ENCODE data around the gene C1orf105.
"Not testable (repeated sequence)": the region's sequence is repeated elsewhere in the genome, so short reads cannot be mapped to it uniquely, and the experiment has no call there.

C1orf105 gene

GRCh38 chr1:172420385-172420784 is at the start of gene C1orf105:
Gene C1orf105, plus strand, starts transcription at chr1:172420685. Its CDS starts 201 bp downstream, at chr1:172420886.
- no peak for DNase-seq
- Mint-ChIP-seq H3K36me3 (ENCODE audit: low read depth) (no peaks in the 10 kb centered on the region), H3K4me3 (no peak within 1 kb of the TSS), H3K27me3 (no peaks in the 10 kb centered on the region), H3K4me1 (ENCODE audit: low read depth) (peaks cover 16% of the 10 kb centered on the region), H3K9me3 (no peaks in the 10 kb centered on the region), H3K27ac (no peak within 1 kb of the TSS)

- H3K27ac Mint-ChIP-seq, DNase-seq, H3K27me3 Mint-ChIP-seq, H3K4me3 Mint-ChIP-seq: not testable (repeated sequence)
- H3K4me1 Mint-ChIP-seq (ENCODE audit: low read depth): peaks cover 26% of the 10 kb centered on the region
- H3K9me3 Mint-ChIP-seq: peaks cover 19% of the 10 kb centered on the region
- peaks cover 11% of the 10 kb centered on the region for H3K36me3 Mint-ChIP-seq (ENCODE audit: low read depth)
These were observed 48.8 kb upstream of the C1orf105 start for GRCh38 chr1:172371646-172372045.

GRCh38 chr1:172373864-172374263 is 46.6 kb upstream of the C1orf105 start:
- Mint-ChIP-seq H3K4me1 (ENCODE audit: low read depth) (peaks cover 32% of the 10 kb centered on the region), H3K9me3 (peaks cover 4% of the 10 kb centered on the region), H3K4me3 (no peak overlapping the region), H3K27ac (no peak overlapping the region), H3K27me3 (no peaks in the 10 kb centered on the region), H3K36me3 (ENCODE audit: low read depth) (no peaks in the 10 kb centered on the region)
- no peak for DNase-seq

- Mint-ChIP-seq H3K9me3 (no peaks in the 10 kb centered on the region), H3K4me3 (no peak overlapping the region), H3K27ac (peak overlapping the region; percentile 50), H3K27me3 (no peaks in the 10 kb centered on the region), H3K36me3 (ENCODE audit: low read depth) (no peaks in the 10 kb centered on the region), H3K4me1 (ENCODE audit: low read depth) (peaks cover 41% of the 10 kb centered on the region)
- DNase-seq: no peak
These were observed 45.3 kb upstream of the C1orf105 start for GRCh38 chr1:172375211-172375631.

- DNase-seq: no peak
- Mint-ChIP-seq H3K4me1 (ENCODE audit: low read depth) (peaks cover 48% of the 10 kb centered on the region), H3K36me3 (ENCODE audit: low read depth) (no peaks in the 10 kb centered on the region), H3K9me3 (no peaks in the 10 kb centered on the region), H3K27me3 (no peaks in the 10 kb centered on the region), H3K27ac (no peak overlapping the region), H3K4me3 (no peak overlapping the region)
These were observed 44.1 kb upstream of the C1orf105 start for GRCh38 chr1:172376431-172376830.

- H3K27ac Mint-ChIP-seq: no peak overlapping the region
- H3K27me3 Mint-ChIP-seq: no peaks in the 10 kb centered on the region
- H3K9me3 Mint-ChIP-seq: no peaks in the 10 kb centered on the region
- peaks cover 59% of the 10 kb centered on the region for H3K4me1 Mint-ChIP-seq (ENCODE audit: low read depth)
- no peak overlapping the region for H3K4me3 Mint-ChIP-seq
- no peak for DNase-seq
- H3K36me3 Mint-ChIP-seq (ENCODE audit: low read depth): no peaks in the 10 kb centered on the region
These were observed 42.9 kb upstream of the C1orf105 start for GRCh38 chr1:172377565-172377964.

- no peaks in the 10 kb centered on the region for H3K9me3 Mint-ChIP-seq
- no peaks in the 10 kb centered on the region for H3K36me3 Mint-ChIP-seq (ENCODE audit: low read depth)
- H3K4me3 Mint-ChIP-seq: no peak overlapping the region
- peaks cover 61% of the 10 kb centered on the region for H3K4me1 Mint-ChIP-seq (ENCODE audit: low read depth)
- no peaks in the 10 kb centered on the region for H3K27me3 Mint-ChIP-seq
- no peak overlapping the region for H3K27ac Mint-ChIP-seq
- no peak for DNase-seq
These were observed 42.2 kb upstream of the C1orf105 start for GRCh38 chr1:172378109-172378760.

- Mint-ChIP-seq H3K27ac (peak overlapping the region; percentile 89), H3K4me1 (ENCODE audit: low read depth) (peaks cover 45% of the 10 kb centered on the region), H3K36me3 (ENCODE audit: low read depth) (no peaks in the 10 kb centered on the region), H3K9me3 (no peaks in the 10 kb centered on the region), H3K27me3 (no peaks in the 10 kb centered on the region), H3K4me3 (peak overlapping the region; percentile 53)
- DNase-seq: no peak
These were observed 39.8 kb upstream of the C1orf105 start for GRCh38 chr1:172380441-172381244.

- DNase-seq: no peak
- Mint-ChIP-seq H3K27ac (no peak overlapping the region), H3K36me3 (ENCODE audit: low read depth) (no peaks in the 10 kb centered on the region), H3K4me1 (ENCODE audit: low read depth) (peaks cover 36% of the 10 kb centered on the region), H3K9me3 (no peaks in the 10 kb centered on the region), H3K27me3 (no peaks in the 10 kb centered on the region), H3K4me3 (no peak overlapping the region)
These were observed 38.5 kb upstream of the C1orf105 start for GRCh38 chr1:172381946-172382345.

- Mint-ChIP-seq H3K27ac (no peak overlapping the region), H3K27me3 (no peaks in the 10 kb centered on the region), H3K4me3 (no peak overlapping the region), H3K36me3 (ENCODE audit: low read depth) (no peaks in the 10 kb centered on the region), H3K4me1 (ENCODE audit: low read depth) (peaks cover 36% of the 10 kb centered on the region), H3K9me3 (no peaks in the 10 kb centered on the region)
- DNase-seq: no peak
These were observed 38.1 kb upstream of the C1orf105 start for GRCh38 chr1:172382406-172382805.

GRCh38 chr1:172382990-172383389 is 37.5 kb upstream of the C1orf105 start:
- Mint-ChIP-seq H3K27ac (no peak overlapping the region), H3K27me3 (no peaks in the 10 kb centered on the region), H3K4me1 (ENCODE audit: low read depth) (peaks cover 36% of the 10 kb centered on the region), H3K9me3 (no peaks in the 10 kb centered on the region), H3K36me3 (ENCODE audit: low read depth) (no peaks in the 10 kb centered on the region), H3K4me3 (no peak overlapping the region)
- DNase-seq: no peak

- no peak for DNase-seq
These were observed 36.9 kb upstream of the C1orf105 start for GRCh38 chr1:172383536-172383935.

GRCh38 chr1:172384656-172385055 is 35.8 kb upstream of the C1orf105 start:
- DNase-seq: no peak
- H3K4me3 Mint-ChIP-seq: no peak overlapping the region
- H3K9me3 Mint-ChIP-seq: no peaks in the 10 kb centered on the region
- H3K4me1 Mint-ChIP-seq (ENCODE audit: low read depth): peaks cover 29% of the 10 kb centered on the region
- no peaks in the 10 kb centered on the region for H3K27me3 Mint-ChIP-seq
- H3K36me3 Mint-ChIP-seq (ENCODE audit: low read depth): no peaks in the 10 kb centered on the region
- H3K27ac Mint-ChIP-seq: no peak overlapping the region

More at GRCh38 chr1:172383536-172383935, 36.9 kb upstream of the C1orf105 start:
- Mint-ChIP-seq H3K4me3 (no peak overlapping the region), H3K36me3 (ENCODE audit: low read depth) (no peaks in the 10 kb centered on the region), H3K27me3 (no peaks in the 10 kb centered on the region), H3K4me1 (ENCODE audit: low read depth) (peaks cover 36% of the 10 kb centered on the region), H3K9me3 (no peaks in the 10 kb centered on the region), H3K27ac (no peak overlapping the region)

- Mint-ChIP-seq H3K4me3 (no peak overlapping the region), H3K9me3 (no peaks in the 10 kb centered on the region), H3K27ac (no peak overlapping the region), H3K36me3 (ENCODE audit: low read depth) (no peaks in the 10 kb centered on the region), H3K4me1 (ENCODE audit: low read depth) (peaks cover 24% of the 10 kb centered on the region), H3K27me3 (no peaks in the 10 kb centered on the region)
- no peak for DNase-seq
These were observed 34.4 kb upstream of the C1orf105 start for GRCh38 chr1:172386046-172386445.

- no peak overlapping the region for H3K4me3 Mint-ChIP-seq
- no peaks in the 10 kb centered on the region for H3K36me3 Mint-ChIP-seq (ENCODE audit: low read depth)
- H3K9me3 Mint-ChIP-seq: no peaks in the 10 kb centered on the region
- H3K27ac Mint-ChIP-seq: no peak overlapping the region
- no peaks in the 10 kb centered on the region for H3K27me3 Mint-ChIP-seq
- H3K4me1 Mint-ChIP-seq (ENCODE audit: low read depth): peaks cover 27% of the 10 kb centered on the region
- no peak for DNase-seq
These were observed 32.0 kb upstream of the C1orf105 start for GRCh38 chr1:172388490-172388889.

All from activated T-cell treated with anti-CD3 and anti-CD28 coated beads, Interleukin-2, amount 50 U/mL, for 24 hours (primary cell).